ENCODE measurements around the gene CNST.

DNA sequence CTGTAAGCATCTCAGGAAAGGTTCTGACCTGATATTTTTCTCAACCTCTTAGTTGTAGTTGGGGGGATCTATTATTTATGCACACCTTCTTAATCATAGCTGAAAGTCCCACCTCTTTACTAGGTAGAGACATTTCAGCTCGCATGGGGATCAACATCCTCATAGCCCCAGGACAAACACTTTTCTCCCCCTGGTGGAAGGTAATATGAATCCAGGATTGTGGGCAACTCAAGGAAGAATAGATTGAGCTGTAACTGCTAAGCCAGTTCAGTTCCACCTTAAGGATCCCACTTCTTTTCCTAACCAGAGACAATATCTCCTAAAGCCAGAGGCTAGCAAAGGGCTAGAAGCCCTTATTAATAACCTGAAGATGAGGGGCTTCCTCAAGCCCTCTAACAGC lies 33.7 kb upstream of the CNST start:
- no peak for TF ChIP-seq ZNF274 (IDR thresholded peaks at IDR 0.05; ENCODE audit: low read depth, low read length)
- TF ChIP-seq YY1 (IDR thresholded peaks at IDR 0.05; ENCODE audit: insufficient read depth, insufficient read length), result no peak
- no peak for TF ChIP-seq SUZ12 (IDR thresholded peaks at IDR 0.05; ENCODE audit: extremely low read depth, insufficient read depth, insufficient read length)

Measured in NT2/D1 (cell line).